ENCODE data around the gene TBC1D21.

Gene TBC1D21

GRCh38 chr15:73865904-73866303 lies 7.5 kb upstream of the TBC1D21 start:
- no peak for ATAC-seq
- no peak for TF ChIP-seq CREB5 (CRISPR knock-in tag; IDR thresholded peaks at IDR 0.05; ENCODE audit: low read depth)
- TF ChIP-seq PATZ1 (CRISPR knock-in tag; IDR thresholded peaks at IDR 0.05; ENCODE audit: borderline replicate concordance): no peak

GRCh38 chr15:73866481-73866880 lies 6.9 kb upstream of the TBC1D21 start:
- no peak for TF ChIP-seq ISL1 (CRISPR knock-in tag; IDR thresholded peaks at IDR 0.05)
- no peak for ATAC-seq

GRCh38 chr15:73866881-73867410 lies 6.4 kb upstream of the TBC1D21 start:
- ATAC-seq: no peak
- no peak for TF ChIP-seq ZNF8 (CRISPR knock-in tag; IDR thresholded peaks at IDR 0.05)
- no peak for TF ChIP-seq GLIS3 (CRISPR knock-in tag; IDR thresholded peaks at IDR 0.05)
- no peak for TF ChIP-seq TOX (CRISPR knock-in tag; IDR thresholded peaks at IDR 0.05; ENCODE audit: borderline replicate concordance)
- no peak for TF ChIP-seq ZFP3 (CRISPR knock-in tag; IDR thresholded peaks at IDR 0.05)
- TF ChIP-seq RARB (CRISPR knock-in tag; IDR thresholded peaks at IDR 0.05): no peak
- TF ChIP-seq SNAI2 (CRISPR knock-in tag; IDR thresholded peaks at IDR 0.05): no peak
- TF ChIP-seq OSR1 (CRISPR knock-in tag; IDR thresholded peaks at IDR 0.05): no peak
- no peak for TF ChIP-seq PATZ1 (CRISPR knock-in tag; IDR thresholded peaks at IDR 0.05; ENCODE audit: borderline replicate concordance)
- no peak for TF ChIP-seq ZNF565 (CRISPR knock-in tag; conservative IDR thresholded peaks at IDR 0.05; ENCODE audit: low read depth)
- no peak for TF ChIP-seq CREB5 (CRISPR knock-in tag; IDR thresholded peaks at IDR 0.05; ENCODE audit: low read depth)
- no peak for TF ChIP-seq BACH2 (CRISPR knock-in tag; IDR thresholded peaks at IDR 0.05; ENCODE audit: borderline replicate concordance)
- TF ChIP-seq ZC3H10 (CRISPR knock-in tag; IDR thresholded peaks at IDR 0.05): no peak
- no peak for TF ChIP-seq ARNTL (CRISPR knock-in tag; IDR thresholded peaks at IDR 0.05; ENCODE audit: borderline replicate concordance, low read depth)
- TF ChIP-seq CSRNP3 (CRISPR knock-in tag; IDR thresholded peaks at IDR 0.05): no peak
- TF ChIP-seq ZFP30 (CRISPR knock-in tag; IDR thresholded peaks at IDR 0.05): no peak
- no peak for TF ChIP-seq POU6F1 (CRISPR knock-in tag; IDR thresholded peaks at IDR 0.05; ENCODE audit: borderline replicate concordance, low read depth)
- TF ChIP-seq CSDC2 (CRISPR knock-in tag; IDR thresholded peaks at IDR 0.05): no peak

- no peak for ATAC-seq
- no peak for TF ChIP-seq ZFP30 (CRISPR knock-in tag; IDR thresholded peaks at IDR 0.05)
- TF ChIP-seq ZNF565 (CRISPR knock-in tag; conservative IDR thresholded peaks at IDR 0.05; ENCODE audit: low read depth): no peak
- no peak for TF ChIP-seq BACH2 (CRISPR knock-in tag; IDR thresholded peaks at IDR 0.05; ENCODE audit: borderline replicate concordance)
- no peak for TF ChIP-seq TOX (CRISPR knock-in tag; IDR thresholded peaks at IDR 0.05; ENCODE audit: borderline replicate concordance)
- no peak for TF ChIP-seq GLIS3 (CRISPR knock-in tag; IDR thresholded peaks at IDR 0.05)
- no peak for TF ChIP-seq PPARA (CRISPR knock-in tag; IDR thresholded peaks at IDR 0.05; ENCODE audit: borderline replicate concordance)
- TF ChIP-seq TCF4 (CRISPR knock-in tag; IDR thresholded peaks at IDR 0.05; ENCODE audit: borderline replicate concordance): no peak
- no peak for TF ChIP-seq ZC3H10 (CRISPR knock-in tag; IDR thresholded peaks at IDR 0.05)
- no peak for TF ChIP-seq POU6F1 (CRISPR knock-in tag; IDR thresholded peaks at IDR 0.05; ENCODE audit: borderline replicate concordance, low read depth)
- no peak for TF ChIP-seq RARB (CRISPR knock-in tag; IDR thresholded peaks at IDR 0.05)
- TF ChIP-seq ZNF70 (CRISPR knock-in tag; IDR thresholded peaks at IDR 0.05): no peak
- no peak for TF ChIP-seq CSRNP3 (CRISPR knock-in tag; IDR thresholded peaks at IDR 0.05)
- no peak for TF ChIP-seq ZNF8 (CRISPR knock-in tag; IDR thresholded peaks at IDR 0.05)
- TF ChIP-seq SNAI2 (CRISPR knock-in tag; IDR thresholded peaks at IDR 0.05): no peak
- TF ChIP-seq ESRRG (CRISPR knock-in tag; IDR thresholded peaks at IDR 0.05): no peak
Observed at GRCh38 chr15:73867426-73867825, 5.9 kb upstream of the TBC1D21 start.

All from SK-N-SH treated with all-trans-retinoic acid at 6 μM for 48 hours (cell line).